GM06990 (cell line): Measurements from ENCODE around the gene RNF144A.

Experiments
- DNase-seq: peaks from one replicate; pipeline ENCODE4 v3.0.0-alpha.2; 2011; ENCODE audit not compliant: insufficient read length; ENCODE audit errors: extremely low read depth
- H3K27me3 ChIP-seq: replicated peaks from 2 replicates; pipeline ENCODE4 v1.6.0; 2011; ENCODE audit warnings: low read length; ENCODE audit not compliant: control insufficient read depth, insufficient read depth
- H3K36me3 ChIP-seq: 2 replicates; pipeline ENCODE4 v1.5.1; 2011; ENCODE audit warnings: low read length; ENCODE audit not compliant: control insufficient read depth, insufficient read depth
- H3K4me3 ChIP-seq: replicated peaks from 2 replicates; pipeline ENCODE4 v1.5.1; 2011; ENCODE audit warnings: low read depth, mild to moderate bottlenecking, control low read depth, low read length
- CTCF ChIP-seq: IDR thresholded peaks from 2 replicates; pipeline ENCODE4 v1.5.1; 2011; ENCODE audit warnings: low read length, control low read depth, mild to moderate bottlenecking, inconsistent platforms; ENCODE audit not compliant: insufficient read depth, poor library complexity, severe bottlenecking

The RNF144A gene

GRCh38 chr2:7075834-7076233 is 158.6 kb downstream of the RNF144A start:
- H3K4me3 ChIP-seq: no peak overlapping the region

GRCh38 chr2:7077660-7078267 is 160.6 kb downstream of the RNF144A start:
- no peaks in the 10 kb centered on the region for H3K36me3 ChIP-seq
- no peaks in the 10 kb centered on the region for H3K27me3 ChIP-seq
- no peak overlapping the region for H3K4me3 ChIP-seq
- DNase-seq: no peak
- no peak for TF ChIP-seq CTCF

More at GRCh38 chr2:7075834-7076233, 158.6 kb downstream of the RNF144A start:
- Histone ChIP-seq H3K36me3 (no peaks in the 10 kb centered on the region), H3K27me3 (no peaks in the 10 kb centered on the region)
- DNase-seq: no peak
- no peak for TF ChIP-seq CTCF

DNA sequence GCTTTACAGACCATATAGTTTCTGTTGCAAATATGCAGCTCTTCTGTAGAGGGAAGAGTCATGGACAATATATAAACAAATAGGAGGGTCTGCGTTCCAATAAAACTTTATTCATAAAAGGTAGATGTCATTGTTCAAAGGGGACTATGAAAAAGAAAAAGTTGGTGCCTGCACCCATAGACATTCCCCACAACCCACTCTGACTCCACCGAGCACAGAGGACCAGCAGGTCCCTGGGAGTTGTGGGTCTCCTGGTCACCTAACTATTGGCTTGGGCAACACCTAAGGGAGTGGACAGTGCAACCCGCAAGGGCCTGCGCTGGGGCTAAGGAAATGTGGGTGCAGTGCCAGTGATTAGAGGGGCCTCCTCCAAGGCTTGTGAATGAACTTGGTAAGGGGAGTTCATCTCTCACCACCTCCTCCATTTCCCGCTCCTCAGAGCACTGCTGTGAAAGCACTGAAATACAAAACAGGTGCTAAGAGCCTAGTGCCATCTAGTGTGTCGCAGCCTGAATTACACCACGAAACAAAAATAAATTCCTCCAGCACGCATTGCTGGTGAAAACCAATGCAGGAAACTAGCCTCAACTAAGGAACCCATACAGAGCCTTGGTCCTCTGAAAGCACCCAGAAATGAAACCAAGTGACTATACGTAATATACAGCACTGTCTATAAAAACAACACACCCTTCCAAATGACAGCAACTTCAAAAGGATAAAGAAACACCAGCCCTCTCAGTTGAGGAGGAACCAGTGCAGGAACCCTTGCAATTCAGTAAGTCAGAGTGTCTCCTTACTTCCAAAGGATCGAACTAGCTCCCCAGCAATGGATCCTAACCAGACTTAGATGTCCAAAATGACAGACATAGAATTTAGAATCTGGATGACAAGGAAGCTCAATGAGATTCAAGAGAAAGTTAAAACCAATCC is 166.6 kb downstream of the RNF144A start:
- TF ChIP-seq CTCF: peak; percentile 72
- Histone ChIP-seq H3K4me3 (no peak overlapping the region), H3K36me3 (no peaks in the 10 kb centered on the region), H3K27me3 (no peaks in the 10 kb centered on the region)
- DNase-seq: peak; percentile 36

DNA sequence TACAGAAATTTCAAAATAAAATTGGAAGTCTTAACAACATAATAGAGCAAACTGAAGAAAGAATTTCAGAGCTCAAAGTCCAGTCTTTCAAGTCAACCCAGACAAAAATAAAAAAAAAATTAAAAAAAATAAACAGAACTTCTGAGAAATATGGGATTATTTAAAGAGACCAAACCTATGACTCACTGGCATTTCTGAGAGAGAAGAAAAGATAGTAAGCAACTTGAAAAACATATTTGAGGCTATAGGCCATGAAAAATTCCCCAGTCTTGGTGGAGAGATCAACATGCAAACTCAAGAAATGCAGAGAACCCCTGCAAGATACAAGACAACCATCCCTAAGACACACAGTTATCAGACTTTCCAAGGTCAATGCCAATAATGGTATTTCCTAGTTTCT is 167.4 kb downstream of the RNF144A start:
- no peaks in the 10 kb centered on the region for H3K36me3 ChIP-seq
- no peaks in the 10 kb centered on the region for H3K27me3 ChIP-seq
- TF ChIP-seq CTCF: no peak
- DNase-seq: no peak
- no peak overlapping the region for H3K4me3 ChIP-seq

- TF ChIP-seq CTCF: no peak
- Histone ChIP-seq H3K27me3 (no peaks in the 10 kb centered on the region), H3K36me3 (no peaks in the 10 kb centered on the region)
These were observed 172.1 kb downstream of the RNF144A start for GRCh38 chr2:7089284-7089683.

More at GRCh38 chr2:7089284-7089683, 172.1 kb downstream of the RNF144A start:
- no peak overlapping the region for H3K4me3 ChIP-seq
- no peak for DNase-seq
